ENCODE results near the gene CHMP5.

- TF ChIP-seq YY1 (IDR thresholded peaks at IDR 0.05; ENCODE audit: insufficient read depth, insufficient read length) (no peak), ZNF274 (IDR thresholded peaks at IDR 0.05; ENCODE audit: low read depth, low read length) (no peak), SUZ12 (IDR thresholded peaks at IDR 0.05; ENCODE audit: extremely low read depth, insufficient read depth, insufficient read length) (no peak)
Observed at GRCh38 chr9:33270146-33270545, 5.3 kb downstream of the CHMP5 start.
